ENCODE measurements around the gene TCOF1.

- no peak for TF ChIP-seq RARB (CRISPR knock-in tag; IDR thresholded peaks at IDR 0.05)
- TF ChIP-seq ISL1 (CRISPR knock-in tag; IDR thresholded peaks at IDR 0.05): no peak
- TF ChIP-seq ARNTL (CRISPR knock-in tag; IDR thresholded peaks at IDR 0.05; ENCODE audit: borderline replicate concordance, low read depth): no peak
- no peak for TF ChIP-seq GLIS3 (CRISPR knock-in tag; IDR thresholded peaks at IDR 0.05)
- TF ChIP-seq PATZ1 (CRISPR knock-in tag; IDR thresholded peaks at IDR 0.05; ENCODE audit: borderline replicate concordance): no peak
- TF ChIP-seq ZC3H10 (CRISPR knock-in tag; IDR thresholded peaks at IDR 0.05): no peak
These were observed 11.8 kb upstream of the TCOF1 start for GRCh38 chr5:150345716-150346115.
